T-helper 2 cell treated with Interferon-gamma antibody and Interleukin-4, amounts not matched to agents 5 μg/mL and 100 μg/mL, for 36 hours (primary cell): ENCODE results near the gene TLE5.

ENCODE experiments used
- DNase-seq: peaks from one replicate; pipeline ENCODE4 v3.0.0; 2021; ENCODE audit warnings: low spot score
- H3K27ac Mint-ChIP-seq: one replicate; pipeline ENCODE4 v1.8.0; 2021; ENCODE audit warnings: mild to moderate bottlenecking, mixed read lengths
- H3K27me3 Mint-ChIP-seq: one replicate; pipeline ENCODE4 v1.8.0; 2021; ENCODE audit warnings: low read depth, mixed read lengths
- H3K36me3 Mint-ChIP-seq: one replicate; pipeline ENCODE4 v1.8.0; 2021; ENCODE audit warnings: low read depth, mixed read lengths
- H3K4me1 Mint-ChIP-seq: one replicate; pipeline ENCODE4 v1.8.0; 2021; ENCODE audit warnings: low read depth, mixed read lengths
- H3K4me3 Mint-ChIP-seq: one replicate; pipeline ENCODE4 v1.8.0; 2022; ENCODE audit warnings: mild to moderate bottlenecking, moderate library complexity, mixed read lengths
- H3K9me3 Mint-ChIP-seq: one replicate; pipeline ENCODE4 v1.8.0; 2021; ENCODE audit warnings: mixed read lengths

TLE5 gene

GRCh38 chr19:3006075-3006767 is 56.1 kb downstream of the TLE5 start:
- Mint-ChIP-seq H3K36me3 (no peaks in the 10 kb centered on the region), H3K4me3 (no peak overlapping the region), H3K27me3 (no peaks in the 10 kb centered on the region), H3K4me1 (no peaks in the 10 kb centered on the region), H3K27ac (no peak overlapping the region), H3K9me3 (no peaks in the 10 kb centered on the region)
- DNase-seq, result no peak

DNA sequence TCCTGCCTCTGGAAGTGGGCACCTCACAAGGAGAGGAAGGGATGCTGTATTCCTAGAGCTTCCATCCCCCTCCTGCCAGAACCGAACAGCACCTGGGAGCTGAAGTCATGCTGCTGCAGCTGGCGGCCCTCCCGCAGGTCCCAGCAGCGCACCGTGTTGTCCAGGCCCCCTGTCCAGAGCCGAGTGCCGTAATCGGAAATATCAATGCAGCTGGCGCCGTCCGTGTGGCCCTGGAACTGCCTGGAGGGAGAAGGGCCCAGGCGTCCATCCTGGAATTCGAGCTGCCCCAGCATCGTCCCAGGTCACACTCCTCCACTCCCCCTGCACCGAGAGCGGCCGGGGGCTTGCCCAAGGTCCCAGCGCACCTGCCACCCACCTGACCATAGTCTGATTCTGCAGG is 57.0 kb downstream of the TLE5 start:
- Mint-ChIP-seq H3K4me1 (no peaks in the 10 kb centered on the region), H3K27me3 (no peaks in the 10 kb centered on the region), H3K36me3 (no peaks in the 10 kb centered on the region)

DNA sequence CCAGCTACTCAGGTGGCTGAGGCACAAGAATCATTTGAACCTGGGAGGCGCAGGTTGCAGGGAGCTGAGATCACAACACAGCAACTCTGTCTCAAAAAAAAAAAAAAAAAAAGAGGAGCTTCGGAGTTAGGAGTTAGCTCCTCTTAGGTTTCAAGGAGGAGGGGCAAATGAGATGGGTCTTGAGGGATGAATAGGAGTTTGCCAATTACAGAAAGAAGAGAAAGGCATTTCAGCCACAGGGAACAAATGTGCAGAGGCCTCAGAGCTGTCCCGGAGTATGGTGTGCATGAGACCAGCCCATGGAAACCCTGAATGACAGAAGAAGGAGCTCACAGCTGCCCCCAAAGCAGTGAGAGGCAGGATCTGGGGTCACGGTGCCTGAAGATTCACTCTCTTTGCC is 57.8 kb downstream of the TLE5 start:
- Mint-ChIP-seq H3K27ac (no peak overlapping the region), H3K4me1 (no peaks in the 10 kb centered on the region), H3K36me3 (no peaks in the 10 kb centered on the region), H3K27me3 (no peaks in the 10 kb centered on the region), H3K4me3 (no peak overlapping the region), H3K9me3 (no peaks in the 10 kb centered on the region)
- no peak for DNase-seq

More for the DNA sequence above, 57.0 kb downstream of the TLE5 start:
- DNase-seq, result no peak
- Mint-ChIP-seq H3K9me3 (no peaks in the 10 kb centered on the region), H3K4me3 (no peak overlapping the region), H3K27ac (no peak overlapping the region)

DNA sequence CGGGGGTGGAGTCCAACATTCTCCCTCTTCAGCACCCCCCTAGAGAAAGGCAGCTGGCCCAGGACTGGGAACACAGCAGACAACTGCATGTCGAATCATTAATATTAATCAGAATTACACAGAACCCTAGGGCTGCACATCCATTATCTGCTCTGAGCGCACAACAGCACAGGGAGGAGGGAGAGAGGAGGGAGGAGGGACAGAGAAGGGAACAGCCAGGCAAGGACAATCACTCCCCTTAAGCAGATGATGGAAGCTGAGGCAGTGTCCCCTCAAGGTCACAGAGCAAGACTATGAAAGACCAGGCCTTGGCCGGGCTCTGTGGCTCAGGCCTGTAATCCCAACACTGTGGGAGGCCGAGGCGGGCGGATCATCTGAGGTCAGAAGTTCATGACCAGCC is 59.2 kb downstream of the TLE5 start:
- Mint-ChIP-seq H3K27ac (no peak overlapping the region), H3K9me3 (no peaks in the 10 kb centered on the region), H3K4me3 (no peak overlapping the region), H3K36me3 (no peaks in the 10 kb centered on the region), H3K4me1 (no peaks in the 10 kb centered on the region), H3K27me3 (no peaks in the 10 kb centered on the region)
- no peak for DNase-seq
